HG02588 (cell line): ENCODE data around the gene REN.

Experiments
- ATAC-seq: cut with Tn5 transposase; IDR thresholded peaks from one replicate; pipeline ENCODE4 v1.9.1; 2021; ENCODE audit warnings: mild to moderate bottlenecking, moderate library complexity; ENCODE audit not compliant: unreplicated experiment

REN gene

DNA sequence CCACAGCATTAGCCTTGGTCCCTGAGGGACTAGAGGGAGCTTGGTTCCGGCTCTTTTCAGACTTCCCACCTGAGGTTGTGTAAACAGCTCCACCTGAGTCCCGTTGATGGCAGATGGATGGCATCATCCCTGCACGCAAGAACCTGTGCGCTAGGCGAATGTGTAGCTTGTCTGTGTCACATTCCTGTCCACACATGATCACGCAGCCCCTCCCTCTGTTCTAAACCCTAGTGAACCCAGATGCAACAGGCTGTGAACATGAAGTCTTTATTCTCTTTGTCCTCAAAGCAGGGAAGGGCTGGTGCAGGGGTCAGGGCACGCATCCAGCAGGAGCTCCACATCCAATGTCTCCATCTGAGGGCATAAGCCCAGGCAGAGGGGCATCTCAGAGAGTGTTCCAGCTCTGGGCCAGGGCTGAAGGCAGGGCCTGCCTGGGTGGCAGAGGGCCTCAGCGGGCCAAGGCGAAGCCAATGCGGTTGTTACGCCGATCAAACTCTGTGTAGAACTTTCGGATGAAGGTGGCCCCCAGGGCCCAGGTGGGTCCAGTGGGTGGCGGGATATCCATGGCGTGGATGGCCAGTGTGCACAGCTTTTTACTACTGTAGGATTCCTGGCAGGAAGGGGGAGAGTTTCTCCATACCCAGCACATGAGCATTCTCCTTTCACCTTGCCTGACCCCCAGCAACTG is 11.4 kb downstream of the REN start:
- no peak for ATAC-seq

DNA sequence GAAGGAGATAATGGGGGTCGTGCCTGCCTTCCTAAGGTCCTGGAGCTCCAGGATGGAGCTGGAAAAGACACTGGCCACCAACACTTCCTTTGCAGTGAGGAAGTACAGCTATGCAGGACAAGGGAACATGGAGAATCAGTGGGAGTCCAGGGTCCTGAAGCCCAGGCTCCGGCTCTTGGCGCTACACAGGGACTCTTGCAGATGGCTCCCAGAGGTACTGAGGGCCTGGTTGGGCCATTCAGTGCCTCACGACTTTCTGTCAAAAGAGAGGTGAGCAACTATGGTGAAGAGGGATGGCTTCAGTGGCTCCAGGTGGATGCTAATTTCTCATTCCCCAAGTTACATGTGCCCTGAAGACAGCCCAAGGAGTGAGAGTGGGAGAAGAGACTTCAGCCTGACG is 12.5 kb downstream of the REN start:
- ATAC-seq, result no peak

DNA sequence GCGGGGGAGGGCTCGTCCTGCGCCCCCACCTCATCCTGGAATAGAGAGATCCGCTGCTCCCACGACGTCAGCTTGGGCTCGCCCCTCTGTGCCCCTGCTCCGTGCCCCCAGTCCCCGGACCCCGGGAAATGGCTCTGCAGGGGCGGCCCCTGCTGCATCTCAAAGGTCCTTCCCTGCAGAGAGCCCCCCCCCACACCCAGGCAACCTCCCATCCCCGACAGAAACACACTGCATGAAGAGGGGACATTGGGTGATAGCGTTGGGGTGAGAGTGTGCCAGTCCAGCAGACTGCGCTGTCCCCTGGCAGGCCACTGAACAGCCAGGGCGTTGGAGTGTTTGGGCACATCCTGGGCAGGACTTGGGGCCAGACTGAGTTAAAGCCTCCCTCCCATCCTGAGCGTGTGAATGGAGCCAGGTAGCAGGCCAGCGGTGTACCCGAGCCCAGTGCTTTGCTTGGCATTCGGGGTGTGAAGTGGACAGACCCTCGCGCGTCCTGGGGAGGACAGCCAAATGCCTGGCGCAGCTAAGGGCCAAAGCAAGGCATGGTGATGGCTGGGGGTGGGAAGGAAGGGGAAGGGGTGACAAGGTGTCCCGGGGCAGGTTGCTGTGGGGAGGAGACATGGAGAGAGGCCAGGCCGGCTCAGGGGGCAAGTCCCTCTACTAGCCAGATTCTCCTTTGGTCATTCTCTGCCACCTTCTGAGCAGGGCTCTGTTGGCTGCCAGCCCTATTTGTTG is 13.7 kb downstream of the REN start:
- ATAC-seq, result no peak

DNA sequence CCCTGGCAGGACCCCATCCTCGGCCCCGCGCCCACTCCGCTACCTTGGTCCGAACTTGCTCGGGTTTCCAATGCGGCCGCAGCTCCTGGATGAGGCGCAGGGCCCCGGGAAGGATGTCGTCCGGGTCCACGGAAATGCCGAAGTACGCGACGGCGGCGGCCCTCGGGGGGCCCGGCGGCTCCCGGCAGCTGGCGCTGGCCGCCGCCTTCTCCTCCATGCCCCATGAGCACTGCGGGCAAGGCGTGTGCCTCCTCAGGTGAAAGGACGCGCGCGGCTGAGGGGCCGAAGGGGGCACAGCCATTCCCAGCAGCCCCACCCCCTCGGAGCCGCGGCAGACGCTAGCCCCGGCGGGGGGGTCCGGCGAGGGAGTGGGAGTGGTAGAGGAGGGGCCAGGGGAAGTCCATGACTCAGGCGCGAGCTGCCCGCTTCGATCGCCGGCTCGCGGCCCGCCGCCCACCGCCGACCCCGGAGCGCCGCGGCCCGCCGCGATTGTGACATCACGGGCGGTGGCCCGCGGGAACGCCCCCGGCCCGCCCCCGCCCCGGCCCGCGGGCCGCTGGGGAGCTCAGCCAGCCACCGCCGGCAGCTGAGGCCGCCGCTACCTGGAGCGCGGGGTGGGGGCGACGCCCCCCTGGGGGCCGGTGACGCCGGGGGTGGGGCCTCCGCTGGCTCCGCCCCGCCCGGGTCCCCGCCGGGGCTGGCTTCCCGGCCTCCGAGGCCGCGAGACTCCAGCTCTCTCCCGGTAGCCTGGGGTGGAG is 14.4 kb downstream of the REN start, which contains the start of gene ETNK2:
Gene ETNK2, minus strand, starts transcription at position 493 of the 758 bp plus-strand sequence. Its CDS starts 192 bp downstream, at position 301.
- no peak for ATAC-seq

DNA sequence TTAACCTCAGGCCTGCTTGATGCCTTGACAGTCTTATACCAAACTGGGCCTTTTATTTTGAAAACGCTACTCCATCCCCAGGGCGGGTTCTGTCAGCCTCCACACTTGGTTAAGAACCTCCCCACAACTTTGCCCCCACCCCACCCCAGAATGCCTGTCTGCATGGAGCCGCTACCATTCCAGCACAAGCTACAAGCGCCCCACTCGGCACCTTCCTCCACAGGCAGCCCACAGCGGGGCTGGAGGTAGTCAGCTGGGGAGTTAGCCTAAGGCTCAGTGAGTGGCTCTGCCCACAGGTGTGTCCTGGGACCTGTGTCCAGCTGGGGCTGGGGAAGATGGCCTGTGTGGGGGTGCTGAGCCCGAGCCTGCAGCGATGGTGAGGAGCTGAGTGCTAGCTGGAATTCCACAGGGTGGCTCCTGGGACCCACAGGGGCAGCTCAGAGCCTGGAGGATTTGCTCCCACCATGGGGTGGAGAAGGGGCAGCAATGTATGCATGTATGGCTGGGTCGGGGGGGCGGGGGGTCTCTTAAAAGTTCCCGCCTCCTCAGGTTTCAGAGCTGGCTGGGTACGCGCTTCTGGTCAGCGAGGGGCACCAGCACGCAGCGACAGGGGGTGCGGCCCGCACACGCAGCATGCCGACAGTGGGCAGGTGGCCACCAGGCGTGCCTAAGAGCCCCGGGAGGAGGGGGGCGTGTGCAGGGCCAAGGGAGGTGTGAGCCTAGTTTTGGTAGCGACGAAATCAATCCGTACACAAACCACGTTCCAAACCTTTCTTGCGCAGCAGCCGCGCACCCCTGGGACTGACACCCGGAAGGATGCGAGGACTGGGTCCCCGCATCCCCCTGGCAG is 15.2 kb downstream of the REN start:
- no peak for ATAC-seq

DNA sequence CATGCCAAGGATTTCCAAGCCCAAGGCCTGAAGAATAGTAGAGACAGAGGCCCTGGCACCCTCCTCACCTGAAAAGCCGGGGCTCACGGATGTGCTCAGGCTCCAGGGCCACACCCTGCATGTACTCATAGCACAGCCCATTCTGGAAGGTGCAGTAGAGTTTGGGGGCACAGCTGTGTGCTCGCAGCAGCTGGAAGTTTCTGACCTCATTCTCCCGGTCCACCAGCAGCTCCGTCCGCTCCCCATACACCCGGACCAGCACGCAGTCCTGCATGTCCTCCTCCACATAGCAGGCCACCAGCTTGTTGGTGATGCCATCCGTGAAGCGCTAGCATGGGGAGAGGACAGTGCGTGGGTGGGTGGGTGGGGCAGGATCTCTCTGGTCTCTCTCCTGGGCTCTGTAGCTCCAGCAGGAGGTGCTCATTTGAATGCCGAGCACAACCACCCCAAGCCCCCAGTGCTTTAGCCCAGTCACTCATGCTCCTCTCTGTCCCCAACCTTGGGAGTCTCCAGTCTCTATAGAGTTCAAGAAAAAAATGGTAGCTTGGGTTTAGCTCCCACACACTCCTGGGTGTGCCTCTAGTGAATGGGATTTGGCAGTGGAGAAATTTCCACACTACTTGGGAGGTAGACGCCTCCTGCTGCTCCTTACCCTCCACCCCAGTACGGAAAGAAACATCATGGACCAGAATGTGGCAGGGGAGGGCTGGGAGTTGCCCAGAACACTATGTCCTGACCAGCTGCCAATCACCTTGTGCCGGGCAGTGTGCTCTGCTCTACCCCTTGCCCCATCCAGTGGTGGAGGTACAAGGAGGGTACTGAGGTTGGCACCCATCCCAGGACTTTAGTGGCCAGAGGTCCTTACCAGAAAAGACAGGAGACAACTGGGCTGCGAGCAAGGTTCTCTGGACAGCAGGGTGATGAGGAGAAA is 16.2 kb downstream of the REN start:
- ATAC-seq, result no peak

DNA sequence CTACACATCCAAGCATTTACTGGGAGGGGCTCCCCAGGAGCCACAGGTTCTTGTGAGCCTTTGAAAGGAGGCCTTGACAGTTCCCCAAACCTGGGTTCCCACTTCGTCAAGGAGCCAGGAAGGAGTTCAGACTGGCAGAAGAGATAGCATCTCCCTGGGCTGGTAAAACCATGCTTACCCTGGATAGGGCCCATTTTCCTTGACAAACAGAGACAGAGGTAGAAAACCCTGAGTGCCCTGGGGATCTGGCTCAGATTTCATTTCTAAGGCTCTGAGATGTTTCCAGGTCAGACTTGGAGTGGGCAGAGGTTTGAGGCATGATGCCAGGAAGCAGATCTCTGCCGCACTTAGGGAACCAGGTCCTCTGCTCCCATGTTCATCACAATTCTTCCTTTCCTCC is 17.0 kb downstream of the REN start:
- ATAC-seq, result no peak

DNA sequence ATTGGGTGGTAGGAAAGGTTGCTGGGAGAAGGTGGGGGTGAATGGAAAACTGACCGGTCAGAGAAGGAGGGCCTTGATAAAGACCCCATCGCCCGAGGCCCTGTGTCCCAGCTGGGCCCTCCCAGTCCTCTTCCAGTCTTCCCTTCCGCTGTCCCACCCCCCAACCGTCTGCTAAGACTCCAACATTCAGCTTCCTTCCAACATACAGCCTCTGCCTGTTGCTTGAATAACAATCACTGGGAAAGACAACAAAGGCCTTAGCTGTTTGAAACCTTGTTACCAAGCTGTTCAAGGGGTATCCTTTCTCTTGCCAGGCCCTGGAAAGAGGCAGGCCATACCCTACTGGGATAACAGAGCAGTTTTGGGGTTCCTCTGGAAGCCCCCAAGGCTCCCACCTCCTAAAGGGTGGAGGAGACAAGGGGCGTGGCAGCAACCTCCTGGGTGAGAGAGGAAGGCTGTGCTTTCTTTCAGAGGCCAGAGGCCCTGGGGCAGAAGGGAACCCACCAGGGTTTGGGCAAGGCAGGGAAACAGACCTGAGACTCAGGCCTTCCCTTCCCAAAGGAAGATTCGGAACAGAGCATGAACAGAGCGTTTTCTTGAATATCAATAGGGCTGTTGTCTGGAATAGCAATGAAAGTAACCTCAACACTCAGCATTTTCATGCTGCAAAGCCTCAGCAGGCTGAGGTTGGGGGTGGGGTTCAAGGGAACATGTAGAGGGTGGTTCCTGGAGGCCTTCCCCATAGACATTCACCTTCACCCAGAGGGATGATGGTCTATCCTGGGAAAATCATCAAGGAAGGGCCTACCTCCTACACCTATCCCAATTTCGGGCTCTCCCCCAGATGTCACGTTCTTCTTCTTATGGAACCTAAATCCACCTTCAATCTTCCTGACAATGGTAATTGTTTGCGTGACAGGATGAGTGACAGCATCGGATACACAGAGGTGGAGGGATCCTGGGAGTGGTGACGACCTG is 18.4 kb downstream of the REN start:
- no peak for ATAC-seq

DNA sequence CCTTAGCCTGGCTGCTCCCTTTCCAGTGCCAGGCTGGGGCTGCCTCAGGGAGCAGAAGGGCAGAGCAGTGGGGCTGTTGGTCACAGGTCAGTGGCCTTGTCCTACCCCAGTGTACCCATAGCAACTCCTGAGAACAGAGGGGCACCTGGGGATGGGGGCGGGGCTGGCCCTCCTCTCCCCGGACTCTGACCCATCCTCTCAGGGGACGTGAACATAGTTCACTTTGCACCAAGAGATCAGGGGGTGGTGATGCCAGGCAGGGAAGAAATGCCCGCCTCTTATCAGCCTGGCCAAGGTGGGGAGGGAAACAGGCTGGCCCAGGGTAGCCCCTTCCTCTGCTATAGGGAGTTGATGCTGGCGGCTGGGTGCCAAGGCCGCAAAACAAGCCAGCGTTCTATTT is 19.2 kb downstream of the REN start:
- no peak for ATAC-seq

DNA sequence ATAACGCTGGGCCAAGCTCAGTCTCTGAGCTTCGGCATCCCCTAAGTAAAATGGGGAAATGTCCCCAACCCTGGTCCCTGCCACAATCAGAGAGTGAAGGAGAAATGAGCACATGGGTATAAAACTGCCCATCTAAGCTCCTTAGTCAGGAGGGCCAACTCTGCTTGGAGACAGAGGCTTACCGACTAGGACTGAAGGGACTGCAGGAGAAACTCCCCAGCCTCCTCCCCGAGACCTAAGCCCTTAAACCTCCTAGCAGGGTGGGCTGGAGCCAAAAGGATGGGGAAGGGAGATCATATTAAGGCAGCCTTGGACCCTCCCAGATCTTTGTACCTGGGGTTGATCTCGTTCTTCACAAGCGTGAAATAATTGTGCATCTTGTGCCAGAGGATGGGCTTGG is 19.8 kb downstream of the REN start:
- ATAC-seq, result no peak

DNA sequence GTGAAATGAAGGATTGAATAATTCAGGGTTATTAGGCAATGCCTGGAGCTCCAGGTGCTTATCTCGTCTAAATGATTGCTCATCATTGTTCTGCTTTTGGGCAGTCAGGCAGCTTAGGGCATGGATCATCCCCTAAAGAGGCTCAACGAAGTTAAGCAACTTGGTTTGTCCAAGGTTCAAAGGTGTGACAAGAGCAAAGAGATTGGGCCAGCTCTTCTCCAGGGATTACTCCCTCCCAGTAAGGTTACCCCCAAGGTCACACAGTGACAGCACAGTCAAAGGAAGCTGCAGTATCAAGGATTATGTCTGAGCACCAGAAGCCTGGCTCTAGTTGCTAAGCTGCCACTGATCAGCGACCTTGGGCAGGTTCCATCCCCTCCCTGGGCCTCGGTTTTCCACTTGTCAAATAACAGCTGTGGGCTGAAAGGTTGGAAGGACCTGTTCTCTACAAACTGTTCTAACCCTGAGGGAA is 21.1 kb downstream of the REN start:
- no peak for ATAC-seq

DNA sequence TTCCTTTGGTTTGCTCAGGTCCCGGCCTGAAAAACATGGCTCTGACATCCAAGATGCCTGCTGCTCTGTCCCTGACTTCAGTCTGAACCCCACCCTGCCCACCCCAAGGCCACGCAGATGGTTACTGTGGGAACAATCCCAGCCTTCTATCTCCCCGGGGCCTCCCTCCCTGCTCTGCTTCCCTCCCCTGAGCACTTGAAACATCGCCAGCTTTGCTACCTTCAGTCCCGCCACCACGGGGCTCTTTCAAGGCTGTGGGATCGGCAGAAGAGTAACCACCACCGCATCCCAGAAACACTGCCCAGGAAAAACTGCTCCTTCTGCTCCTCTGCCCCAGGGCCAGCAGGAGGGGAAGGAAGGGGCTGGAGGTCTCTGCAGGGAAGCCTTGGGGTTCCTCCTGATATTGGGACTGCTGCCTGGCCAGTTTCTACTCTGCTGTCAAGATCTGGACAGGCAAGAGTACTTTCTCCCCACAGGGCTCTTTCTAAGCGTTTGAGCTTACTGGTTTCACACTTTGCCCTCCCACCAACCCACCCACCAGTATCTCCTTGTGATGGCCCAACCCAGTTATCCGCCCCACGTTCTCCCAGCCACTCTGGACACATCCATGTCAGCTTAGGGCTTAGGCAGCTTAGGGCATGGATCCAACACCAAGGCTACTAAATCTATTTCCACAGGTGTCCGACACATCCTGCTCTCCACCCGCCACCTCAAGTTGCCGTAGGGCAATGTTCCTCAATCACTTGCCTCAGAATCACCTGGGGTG is 22.7 kb downstream of the REN start:
- no peak for ATAC-seq

DNA sequence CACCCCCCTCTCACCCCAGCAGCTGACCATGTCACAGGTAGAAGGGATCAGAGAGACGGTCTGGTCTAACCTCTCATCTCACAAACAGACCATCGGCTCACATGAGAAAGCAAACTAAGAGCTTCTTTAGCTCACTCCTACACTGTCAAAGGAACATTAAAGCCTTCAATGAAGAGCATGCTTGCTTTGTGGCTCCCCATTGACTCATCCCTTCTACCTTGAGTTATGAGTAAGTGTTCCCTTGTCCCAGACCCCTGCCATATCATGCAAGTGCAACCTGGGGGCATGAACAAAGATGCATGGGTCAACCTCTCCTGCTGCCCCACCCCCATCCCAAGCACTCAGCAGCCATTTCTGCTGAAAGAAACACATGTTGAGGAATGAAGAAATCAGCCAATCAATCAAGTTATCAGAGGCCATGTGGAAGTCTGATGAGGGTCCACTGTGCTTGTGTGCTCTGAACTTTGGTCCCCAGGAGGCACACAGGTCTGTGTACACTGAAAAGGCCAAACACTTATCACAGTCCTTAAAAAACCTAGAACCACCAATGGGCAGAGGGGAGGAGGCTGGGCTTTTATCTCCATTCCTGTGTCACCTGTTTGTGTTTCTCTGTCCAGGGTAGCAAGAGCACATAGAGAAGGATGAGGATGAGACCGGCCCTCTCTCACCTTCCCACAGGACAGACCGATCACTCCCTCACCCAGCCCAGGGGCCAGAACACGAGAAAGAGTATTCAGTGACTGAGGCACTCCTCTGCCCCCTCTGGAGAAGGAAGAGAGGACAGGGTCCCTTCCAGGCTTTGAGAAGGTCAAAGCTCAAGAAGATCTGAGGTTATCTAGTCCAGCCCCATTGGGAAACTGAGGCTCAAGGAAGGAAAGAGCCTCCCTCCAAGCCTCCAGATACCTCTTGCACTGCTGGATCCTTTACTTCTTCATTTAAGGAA is 23.8 kb downstream of the REN start:
- ATAC-seq, result no peak

DNA sequence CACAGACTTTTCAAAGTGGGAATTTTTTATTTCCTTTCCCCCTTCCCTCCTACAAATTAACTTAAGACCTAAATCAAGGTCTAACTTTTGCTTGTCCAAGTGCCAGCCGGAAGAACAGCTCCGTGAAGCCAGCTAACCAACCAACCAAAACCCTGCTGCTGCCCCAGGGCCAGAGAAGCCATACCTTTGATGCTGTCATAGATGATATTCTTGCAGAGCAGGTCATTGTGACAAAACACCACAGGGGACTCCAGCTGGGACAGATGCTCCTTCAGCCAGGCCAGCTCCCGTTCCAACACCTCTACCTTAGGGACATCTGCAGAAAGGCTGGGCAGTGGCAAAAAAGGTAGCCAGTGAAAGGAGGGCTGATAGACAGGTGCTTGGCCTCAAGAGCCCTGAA is 25.0 kb downstream of the REN start:
- ATAC-seq, result no peak

DNA sequence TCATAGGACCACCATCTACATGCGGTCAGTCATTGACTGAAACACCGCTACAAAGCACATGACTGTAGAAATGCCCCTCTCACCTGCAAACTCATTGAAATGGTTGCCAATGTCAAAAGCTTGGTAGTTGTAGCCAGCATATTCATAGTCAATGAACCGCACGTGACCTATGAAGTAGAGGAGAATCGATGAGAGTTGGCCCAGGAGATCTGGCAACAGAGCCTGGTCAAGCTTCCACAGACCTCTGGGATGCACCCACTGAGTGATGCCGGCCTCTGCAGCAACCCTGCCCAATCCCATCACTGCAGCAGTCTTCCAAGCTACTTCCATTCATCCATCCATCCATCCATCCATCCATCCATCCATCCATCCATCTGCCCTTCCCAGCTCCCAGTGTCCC is 26.2 kb downstream of the REN start:
- ATAC-seq, result no peak

DNA sequence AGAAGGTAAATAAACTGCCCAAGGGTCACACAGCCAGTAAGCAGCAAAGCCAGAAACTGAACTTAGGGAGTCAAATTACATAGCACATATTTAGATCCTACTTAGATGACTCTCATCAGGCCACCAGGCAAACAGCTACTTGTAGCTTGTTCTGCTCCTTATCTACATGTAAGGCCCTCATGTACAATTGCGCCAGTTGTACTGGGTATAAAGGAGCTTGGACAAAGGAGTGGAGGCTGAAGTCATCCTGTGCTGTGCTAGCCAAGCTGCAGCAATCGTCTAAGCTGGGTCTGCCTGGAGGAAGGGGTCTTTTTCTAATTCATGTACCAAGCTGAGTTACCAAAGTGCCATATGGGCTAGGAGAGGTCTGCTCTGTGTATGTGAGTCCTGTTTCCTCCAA is 27.0 kb downstream of the REN start:
- no peak for ATAC-seq

DNA sequence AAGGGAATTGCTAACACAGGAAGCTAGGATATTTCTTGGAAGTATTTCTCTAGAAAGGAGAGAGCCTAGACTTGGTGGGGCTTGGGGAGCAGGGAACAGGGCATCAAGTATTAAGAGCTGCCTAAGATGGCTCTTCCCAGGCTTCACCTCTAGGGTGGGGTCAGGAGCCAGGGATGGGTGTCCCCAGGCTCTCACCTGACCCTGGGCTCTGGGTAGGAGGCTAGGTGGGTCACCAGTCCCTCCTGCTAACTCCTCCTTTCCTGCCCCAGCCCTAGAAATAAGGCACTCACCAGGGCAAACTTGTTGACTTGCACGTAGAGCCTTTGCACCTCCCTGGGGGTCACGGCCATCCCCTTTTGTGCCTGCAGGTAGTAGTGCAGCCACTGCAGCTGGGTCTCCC is 29.3 kb downstream of the REN start:
- ATAC-seq, result no peak
